GM21717 (cell line): ENCODE data around the gene CDH4.

Experiments
- ATAC-seq: cut with Tn5 transposase; IDR thresholded peaks from one replicate; pipeline ENCODE4 v1.9.1; 2021; ENCODE audit warnings: mild to moderate bottlenecking, moderate library complexity; ENCODE audit not compliant: unreplicated experiment

Gene CDH4

DNA sequence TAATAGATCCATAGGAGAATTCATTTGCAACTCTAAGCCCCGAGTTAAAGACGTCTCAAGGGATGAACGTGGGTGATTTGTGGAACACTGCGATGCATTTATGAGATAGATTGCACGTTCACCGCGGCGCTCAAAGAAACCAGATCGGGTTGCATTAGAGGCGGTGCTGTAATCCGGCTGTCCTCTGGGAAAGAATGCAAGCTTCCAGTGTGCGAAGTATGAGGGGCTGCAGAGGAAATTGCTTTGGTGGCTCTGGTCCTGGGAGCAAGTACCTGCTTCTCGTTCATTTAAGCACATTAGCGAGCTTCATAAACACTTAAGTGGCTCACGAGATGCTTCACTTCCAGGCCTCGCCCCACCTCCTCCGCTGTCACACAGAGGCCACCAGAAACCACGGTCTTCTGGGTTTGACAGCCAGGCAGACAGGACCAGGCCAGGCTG lies 182.3 kb downstream of the CDH4 start:
- no peak for ATAC-seq

DNA sequence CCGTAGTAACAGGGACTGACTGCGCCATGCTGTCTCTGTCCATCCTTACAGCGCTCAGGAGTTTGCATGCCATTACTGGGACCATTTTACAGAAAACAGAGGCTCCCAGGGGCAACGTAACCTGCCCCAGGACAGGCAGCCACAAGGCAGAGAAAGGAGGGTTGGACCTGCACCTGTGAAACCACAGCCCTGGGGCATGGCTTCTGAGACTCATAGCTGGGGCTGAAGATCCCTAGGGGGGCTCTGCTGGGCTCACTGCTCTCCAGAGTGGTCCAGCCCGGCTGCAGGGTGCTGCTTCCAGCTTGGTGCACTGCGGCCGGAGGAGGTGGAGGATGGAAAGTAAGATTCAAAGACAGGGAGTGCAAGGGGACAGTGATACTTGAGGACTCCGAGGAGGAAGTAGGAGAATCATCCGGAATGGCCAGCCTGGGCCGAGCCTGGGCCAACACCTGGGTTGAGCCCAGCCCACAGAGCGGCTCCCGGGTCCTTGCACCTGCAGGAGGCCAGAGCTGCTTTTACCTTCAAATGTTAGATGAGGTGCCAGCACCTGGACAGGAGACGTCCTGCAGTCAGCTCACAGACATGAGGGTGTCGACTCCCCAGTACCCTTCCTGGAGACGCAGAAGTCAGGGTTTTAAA lies 183.2 kb downstream of the CDH4 start:
- no peak for ATAC-seq

DNA sequence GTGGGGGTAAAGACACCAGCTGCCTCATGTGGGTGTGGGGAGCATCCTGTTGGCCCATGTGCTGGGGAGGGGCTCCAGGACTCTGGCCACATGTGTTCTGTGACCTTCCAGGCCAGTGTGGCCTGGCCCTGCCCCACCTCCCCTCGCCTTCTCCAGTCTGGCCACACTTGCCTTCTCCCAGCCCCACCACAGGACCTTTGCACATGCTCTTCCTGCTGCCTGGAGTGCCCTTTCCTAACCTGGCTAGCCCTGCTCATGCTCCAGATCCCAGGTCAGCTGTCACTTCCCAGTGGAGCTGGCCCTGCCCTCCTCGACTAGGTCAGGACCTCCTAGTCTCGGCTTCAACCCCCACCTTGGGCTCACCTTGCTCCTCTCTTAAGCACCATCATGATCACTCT lies 183.8 kb downstream of the CDH4 start:
- ATAC-seq: no peak

DNA sequence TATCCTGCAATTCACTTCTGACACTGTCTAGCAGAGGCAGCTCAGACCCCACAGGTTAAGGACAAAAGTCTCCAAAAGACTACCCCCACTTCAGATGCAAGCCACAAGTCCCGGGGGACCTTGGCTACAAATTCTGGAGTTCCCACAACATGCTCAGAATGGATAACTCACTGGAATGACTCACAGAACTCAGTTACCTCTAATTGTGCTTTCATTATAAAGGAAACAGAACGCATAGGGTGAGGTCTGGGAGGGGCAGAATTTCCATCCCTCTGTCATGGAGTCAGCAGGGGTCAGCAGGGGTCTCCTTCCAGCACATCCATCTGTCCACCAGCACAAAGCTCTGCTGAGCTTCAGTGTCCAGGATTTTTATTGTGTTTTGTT lies 184.2 kb downstream of the CDH4 start:
- no peak for ATAC-seq

DNA sequence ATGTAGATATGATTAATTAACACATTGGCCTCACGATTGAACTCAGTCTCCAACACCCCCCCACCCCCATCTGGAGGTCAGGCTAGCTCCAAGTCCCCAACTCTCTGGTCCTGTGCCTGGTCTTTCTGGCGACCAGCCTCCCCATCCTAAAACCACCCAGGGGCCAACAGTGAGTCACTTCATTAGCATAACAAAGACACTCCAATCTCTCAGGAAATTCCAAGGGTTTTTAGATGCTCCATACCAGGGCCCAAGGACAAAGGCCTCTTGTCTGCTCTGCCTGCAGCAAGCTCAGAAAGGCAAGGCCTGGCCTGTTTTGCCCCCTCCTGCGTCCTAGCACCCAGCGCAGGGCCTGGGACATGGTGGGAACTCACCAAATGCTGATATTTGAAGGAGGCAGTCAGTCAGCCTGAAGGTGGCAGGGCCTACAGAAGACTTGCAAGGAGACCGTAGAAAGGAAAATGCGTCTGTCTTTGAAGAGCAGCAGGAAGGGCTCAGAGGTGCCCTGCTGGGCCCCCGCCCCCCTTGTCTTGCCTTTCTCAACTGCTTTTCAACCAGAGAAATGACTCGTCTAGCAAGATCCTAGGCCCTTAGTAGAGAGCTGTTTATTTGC lies 184.7 kb downstream of the CDH4 start:
- ATAC-seq: no peak

- no peak for ATAC-seq
Measured at GRCh38 chr20:61437280-61438206, 185.5 kb downstream of the CDH4 start.

GRCh38 chr20:61438285-61438684 lies 186.2 kb downstream of the CDH4 start:
- no peak for ATAC-seq

DNA sequence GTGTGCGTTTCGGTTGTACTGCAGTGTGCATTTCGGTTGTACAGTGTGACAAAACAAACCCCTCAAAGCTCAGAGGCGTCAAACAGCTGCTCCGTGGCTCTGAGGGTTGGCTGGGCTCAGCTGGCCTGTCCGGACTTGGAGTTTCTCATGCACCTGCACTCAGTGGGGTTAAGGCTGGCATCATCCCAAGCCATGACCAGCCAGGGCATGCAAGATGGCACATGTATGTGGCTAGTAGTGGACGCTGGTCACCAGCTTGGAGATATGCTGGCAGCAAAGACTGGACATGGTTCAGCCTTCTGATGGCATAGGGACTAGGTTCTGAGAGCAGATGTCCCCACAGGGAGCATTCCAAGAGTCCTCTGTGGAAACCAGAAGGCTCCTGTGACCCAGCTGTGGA lies 187.2 kb downstream of the CDH4 start:
- no peak for ATAC-seq

- no peak for ATAC-seq
Measured at GRCh38 chr20:61440548-61441055, 188.5 kb downstream of the CDH4 start.

DNA sequence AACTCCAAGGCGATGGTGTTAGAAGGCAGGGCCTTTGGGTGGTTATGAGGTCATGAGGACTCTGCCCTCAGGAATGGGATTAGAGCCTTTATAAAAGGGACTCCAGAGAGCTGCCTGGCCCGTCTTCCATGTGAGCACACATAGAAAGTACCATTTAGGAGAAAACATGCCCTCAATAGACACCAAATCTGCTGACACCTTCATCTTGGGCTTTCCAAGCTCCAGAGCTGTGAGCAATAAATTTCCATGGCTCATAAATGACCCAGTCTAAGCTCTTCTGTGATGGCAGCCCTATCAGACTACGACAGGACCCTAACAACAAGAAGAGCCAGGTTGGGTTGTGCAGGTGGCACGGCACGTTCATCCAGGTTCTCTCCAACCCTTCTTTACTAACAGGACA lies 189.5 kb downstream of the CDH4 start:
- ATAC-seq: no peak

GRCh38 chr20:61442075-61442670 lies 190.1 kb downstream of the CDH4 start:
- ATAC-seq: no peak

DNA sequence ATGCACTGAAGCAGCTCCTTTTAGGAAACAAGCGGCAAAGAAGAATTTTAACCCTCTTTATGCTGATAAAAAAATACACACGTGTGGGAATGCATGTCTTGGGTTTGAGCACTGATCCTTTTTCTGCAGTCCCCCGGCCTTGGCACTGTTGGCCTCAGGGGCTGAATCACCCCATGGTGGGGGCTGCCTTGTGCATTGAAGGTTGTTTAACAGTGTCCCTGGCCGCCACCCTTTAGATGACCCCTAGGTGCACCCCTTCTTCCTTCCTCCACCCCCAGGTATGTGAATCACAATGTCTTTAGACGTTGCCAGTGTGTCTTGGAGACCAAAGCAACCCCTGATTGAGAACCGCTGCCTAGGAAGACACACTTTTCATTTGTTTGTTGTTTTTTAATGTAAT lies 190.7 kb downstream of the CDH4 start:
- ATAC-seq: no peak

GRCh38 chr20:61443443-61444126 lies 191.5 kb downstream of the CDH4 start:
- ATAC-seq: no peak

GRCh38 chr20:61444637-61445036 lies 192.6 kb downstream of the CDH4 start:
- ATAC-seq: no peak

GRCh38 chr20:61445138-61445537 lies 193.1 kb downstream of the CDH4 start:
- no peak for ATAC-seq

DNA sequence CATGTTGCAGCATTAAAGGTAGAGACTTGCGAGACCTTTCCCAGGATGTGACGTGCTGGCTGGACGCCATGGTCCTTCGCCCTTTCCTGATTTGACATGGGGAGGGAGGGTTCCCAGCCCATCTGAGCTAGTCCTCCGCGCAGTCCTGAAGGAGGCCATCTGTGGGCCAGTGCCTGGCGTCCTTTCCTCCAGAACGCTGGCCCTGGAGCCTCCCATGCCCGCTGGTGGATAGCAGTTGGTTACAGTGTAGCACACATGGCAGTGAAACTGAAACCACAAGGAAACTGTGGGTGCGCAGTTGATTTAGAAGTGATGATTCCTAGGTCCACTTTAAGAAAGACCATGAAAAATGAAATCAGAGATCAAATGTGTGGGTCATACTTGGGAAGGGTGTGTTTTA lies 193.7 kb downstream of the CDH4 start:
- no peak for ATAC-seq

GRCh38 chr20:61447952-61448351 lies 195.9 kb downstream of the CDH4 start:
- no peak for ATAC-seq

GRCh38 chr20:61448386-61448785 lies 196.3 kb downstream of the CDH4 start:
- no peak for ATAC-seq

DNA sequence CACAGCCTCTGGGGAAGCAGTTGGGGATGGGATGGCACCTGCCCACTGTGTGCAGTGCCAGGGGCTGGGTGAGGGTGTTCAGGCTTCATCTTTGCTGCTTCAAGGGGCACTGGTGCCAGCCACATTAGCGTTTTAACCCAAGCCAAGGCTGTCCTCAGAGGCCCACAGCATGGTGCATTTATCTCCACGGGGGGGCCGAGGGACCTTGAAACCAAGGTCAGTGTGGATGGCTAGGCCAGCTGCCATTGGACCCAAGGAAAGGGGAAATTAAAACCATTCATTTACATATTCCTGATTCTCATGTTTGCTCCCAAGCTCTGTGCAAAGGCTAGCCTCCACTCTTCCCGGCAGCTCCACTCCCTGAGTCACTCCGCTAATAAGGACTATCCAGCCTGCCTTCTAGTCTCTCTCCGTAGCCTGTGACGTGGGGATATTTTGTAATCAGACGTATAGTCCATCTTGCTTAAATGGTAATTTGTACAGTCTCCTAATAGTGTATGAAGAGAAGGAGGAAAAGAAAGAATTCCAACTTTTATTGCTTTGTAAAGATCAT lies 197.1 kb downstream of the CDH4 start:
- no peak for ATAC-seq

GRCh38 chr20:61449916-61450315 lies 197.9 kb downstream of the CDH4 start:
- ATAC-seq: no peak
